Stomach (tissue), 4 donors: ENCODE measurements around the gene USP13.

ENCODE experiments used
- CTCF ChIP-seq, 7 experiments: fragments of 450-650 bp in 4 of 7; fragments of 200-600 bp in 3 of 7; sonication (generic) in 3 of 7; IDR thresholded peaks; one replicate each; pipeline ENCODE4 v1.5.1; 2016 to 2019; ENCODE audit warnings: antibody characterized with exemption in 7 of 7, control low read depth in 2 of 7, mild to moderate bottlenecking in 1 of 7
- POLR2A ChIP-seq, 4 donors: fragments of 450-650 bp; IDR thresholded peaks; one replicate each; pipeline ENCODE4 v1.6.1; 2016; ENCODE audit warnings: antibody characterized with exemption in 4 of 4, control low read depth in 2 of 4, mild to moderate bottlenecking in 1 of 4, moderate library complexity in 1 of 4
- POLR2AphosphoS5 ChIP-seq, 3 donors: sonication (generic); formaldehyde crosslinking; IDR thresholded peaks; one replicate each; pipeline ENCODE4 v1.6.1; 2016; ENCODE audit warnings: antibody characterized with exemption in 3 of 3

- TF ChIP-seq CTCF (IDR thresholded peaks at IDR 0.05) = no peak
- TF ChIP-seq POLR2A (IDR thresholded peaks at IDR 0.05) = no peak
- TF ChIP-seq POLR2AphosphoS5 (IDR thresholded peaks at IDR 0.05) = no peak
Measured at GRCh38 chr3:179829401-179829800, 176.6 kb downstream of the USP13 start.
